Neural cell (in vitro differentiated cells): Measurements from ENCODE around the gene DLAT.
"Not testable (repeated sequence)": the region's sequence is repeated elsewhere in the genome, so short reads cannot be mapped to it uniquely, and the experiment has no call there.

Source experiments
- MXI1 ChIP-seq: fragments of 450-650 bp; conservative IDR thresholded peaks from 2 replicates; pipeline ENCODE4 v1.6.1; 2014; ENCODE audit warnings: antibody characterized with exemption, mild to moderate bottlenecking; ENCODE audit not compliant: poor library complexity, severe bottlenecking
- TAF1 ChIP-seq: IDR thresholded peaks from 2 replicates; pipeline ENCODE4 v1.6.1; 2012; ENCODE audit warnings: low read depth
- TF ChIP-seq, protein P1 (sequence below): fragments of 450-650 bp; IDR thresholded peaks from 2 replicates; pipeline ENCODE4 v1.5.1; 2014; ENCODE audit warnings: antibody characterized with exemption, mild to moderate bottlenecking, moderate library complexity; ENCODE audit not compliant: poor library complexity, severe bottlenecking

DNA sequence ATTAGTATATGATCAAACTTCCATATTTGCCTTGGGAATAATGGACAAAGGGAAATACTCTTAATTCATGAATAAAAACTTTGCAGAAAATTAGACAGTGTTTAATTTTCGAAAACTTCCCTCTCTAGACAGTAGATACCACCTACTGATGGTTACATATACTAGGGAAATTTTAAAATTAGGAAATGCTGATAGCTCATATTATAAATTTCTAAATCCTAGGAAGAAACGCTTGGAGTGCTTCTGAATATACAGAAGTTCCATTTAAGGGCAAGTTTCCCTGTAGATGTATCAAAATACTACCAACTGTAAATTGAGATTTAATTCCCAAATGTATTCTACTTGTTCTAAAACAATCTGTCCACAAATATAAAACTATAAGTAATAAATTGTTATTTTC is 70.1 kb downstream of the DLAT start:
- TF ChIP-seq, protein P1, sequence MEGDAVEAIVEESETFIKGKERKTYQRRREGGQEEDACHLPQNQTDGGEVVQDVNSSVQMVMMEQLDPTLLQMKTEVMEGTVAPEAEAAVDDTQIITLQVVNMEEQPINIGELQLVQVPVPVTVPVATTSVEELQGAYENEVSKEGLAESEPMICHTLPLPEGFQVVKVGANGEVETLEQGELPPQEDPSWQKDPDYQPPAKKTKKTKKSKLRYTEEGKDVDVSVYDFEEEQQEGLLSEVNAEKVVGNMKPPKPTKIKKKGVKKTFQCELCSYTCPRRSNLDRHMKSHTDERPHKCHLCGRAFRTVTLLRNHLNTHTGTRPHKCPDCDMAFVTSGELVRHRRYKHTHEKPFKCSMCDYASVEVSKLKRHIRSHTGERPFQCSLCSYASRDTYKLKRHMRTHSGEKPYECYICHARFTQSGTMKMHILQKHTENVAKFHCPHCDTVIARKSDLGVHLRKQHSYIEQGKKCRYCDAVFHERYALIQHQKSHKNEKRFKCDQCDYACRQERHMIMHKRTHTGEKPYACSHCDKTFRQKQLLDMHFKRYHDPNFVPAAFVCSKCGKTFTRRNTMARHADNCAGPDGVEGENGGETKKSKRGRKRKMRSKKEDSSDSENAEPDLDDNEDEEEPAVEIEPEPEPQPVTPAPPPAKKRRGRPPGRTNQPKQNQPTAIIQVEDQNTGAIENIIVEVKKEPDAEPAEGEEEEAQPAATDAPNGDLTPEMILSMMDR = not testable (repeated sequence)
- not testable (repeated sequence) for TF ChIP-seq TAF1, MXI1
